GM10266 (cell line): ENCODE measurements around the gene OLFM1.
"Not testable (repeated sequence)": the region's sequence is repeated elsewhere in the genome, so short reads cannot be mapped to it uniquely, and the experiment has no call there.

Experiments used
- DNase-seq: peaks from one replicate; pipeline ENCODE4 v3.0.0; 2012; ENCODE audit errors: extremely low spot score
- TF ChIP-seq, protein P1 (sequence below): IDR thresholded peaks from 2 replicates; pipeline ENCODE4 v1.5.1; 2012; ENCODE audit warnings: mild to moderate bottlenecking, low read depth; ENCODE audit not compliant: control insufficient read depth, insufficient read depth; ENCODE audit errors: missing control alignments

OLFM1 gene

DNA sequence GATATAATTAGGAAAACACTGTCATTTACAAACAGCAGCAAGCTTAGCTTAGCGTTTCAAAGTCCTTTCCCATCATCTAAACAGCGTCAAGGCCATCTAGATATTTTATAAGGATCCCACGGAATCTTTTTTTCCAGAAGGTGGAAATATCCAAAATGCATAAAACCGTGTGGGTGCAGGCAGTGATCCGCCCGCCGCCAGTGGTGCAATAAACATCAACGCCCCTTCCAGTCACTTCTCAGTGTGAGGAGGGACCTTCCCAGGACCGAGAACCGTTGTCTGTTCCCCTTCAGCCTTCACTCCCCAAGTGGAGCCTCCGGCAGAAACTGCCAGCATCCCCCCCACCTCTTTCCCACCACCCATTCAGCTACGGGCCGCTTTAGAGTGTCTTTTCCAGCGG lies 22.9 kb downstream of the OLFM1 start:
- TF ChIP-seq, protein P1, sequence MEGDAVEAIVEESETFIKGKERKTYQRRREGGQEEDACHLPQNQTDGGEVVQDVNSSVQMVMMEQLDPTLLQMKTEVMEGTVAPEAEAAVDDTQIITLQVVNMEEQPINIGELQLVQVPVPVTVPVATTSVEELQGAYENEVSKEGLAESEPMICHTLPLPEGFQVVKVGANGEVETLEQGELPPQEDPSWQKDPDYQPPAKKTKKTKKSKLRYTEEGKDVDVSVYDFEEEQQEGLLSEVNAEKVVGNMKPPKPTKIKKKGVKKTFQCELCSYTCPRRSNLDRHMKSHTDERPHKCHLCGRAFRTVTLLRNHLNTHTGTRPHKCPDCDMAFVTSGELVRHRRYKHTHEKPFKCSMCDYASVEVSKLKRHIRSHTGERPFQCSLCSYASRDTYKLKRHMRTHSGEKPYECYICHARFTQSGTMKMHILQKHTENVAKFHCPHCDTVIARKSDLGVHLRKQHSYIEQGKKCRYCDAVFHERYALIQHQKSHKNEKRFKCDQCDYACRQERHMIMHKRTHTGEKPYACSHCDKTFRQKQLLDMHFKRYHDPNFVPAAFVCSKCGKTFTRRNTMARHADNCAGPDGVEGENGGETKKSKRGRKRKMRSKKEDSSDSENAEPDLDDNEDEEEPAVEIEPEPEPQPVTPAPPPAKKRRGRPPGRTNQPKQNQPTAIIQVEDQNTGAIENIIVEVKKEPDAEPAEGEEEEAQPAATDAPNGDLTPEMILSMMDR, result no peak
- no peak for DNase-seq

DNA sequence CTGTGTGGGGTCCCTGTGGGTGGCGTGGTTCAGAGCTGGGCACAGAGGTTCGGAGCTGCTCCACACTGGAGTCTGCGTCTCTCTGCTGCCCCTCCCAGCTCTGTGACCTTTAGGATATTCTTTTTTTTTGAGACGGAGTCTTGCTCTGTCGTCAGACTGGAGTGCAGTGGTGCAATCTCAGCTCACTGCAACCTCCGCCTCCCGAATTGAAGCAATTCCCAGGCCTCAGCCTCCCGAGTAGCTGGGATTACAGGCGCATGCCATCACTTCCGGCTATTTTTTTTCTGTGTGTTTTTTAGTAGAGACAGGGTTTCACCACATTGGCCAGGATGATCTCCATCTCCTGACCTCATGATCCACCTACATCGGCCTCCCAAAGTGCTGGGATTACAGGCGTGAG lies 24.1 kb downstream of the OLFM1 start:
- DNase-seq, result not testable (repeated sequence)

DNA sequence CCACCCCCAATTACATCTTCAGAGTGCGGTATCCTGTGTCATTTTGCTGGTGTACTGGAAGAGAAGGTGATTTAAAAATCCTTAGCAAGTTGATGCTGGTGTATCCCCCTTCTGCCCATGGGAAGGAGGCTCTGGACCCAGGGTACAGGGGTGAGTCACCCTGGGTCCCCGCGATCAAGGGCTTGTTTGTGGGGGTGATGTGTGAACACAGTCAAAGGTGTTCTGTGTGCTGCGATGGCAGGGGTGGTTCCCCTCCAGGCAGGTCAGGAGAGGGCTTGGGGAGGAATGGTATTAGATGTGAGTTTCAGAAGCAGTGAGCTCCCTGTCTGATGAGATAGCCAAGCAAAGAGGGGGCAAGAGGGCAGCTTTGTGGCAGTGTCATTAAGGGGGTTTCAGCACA lies 28.9 kb downstream of the OLFM1 start:
- no peak for DNase-seq
- TF ChIP-seq, protein P1, result no peak

DNA sequence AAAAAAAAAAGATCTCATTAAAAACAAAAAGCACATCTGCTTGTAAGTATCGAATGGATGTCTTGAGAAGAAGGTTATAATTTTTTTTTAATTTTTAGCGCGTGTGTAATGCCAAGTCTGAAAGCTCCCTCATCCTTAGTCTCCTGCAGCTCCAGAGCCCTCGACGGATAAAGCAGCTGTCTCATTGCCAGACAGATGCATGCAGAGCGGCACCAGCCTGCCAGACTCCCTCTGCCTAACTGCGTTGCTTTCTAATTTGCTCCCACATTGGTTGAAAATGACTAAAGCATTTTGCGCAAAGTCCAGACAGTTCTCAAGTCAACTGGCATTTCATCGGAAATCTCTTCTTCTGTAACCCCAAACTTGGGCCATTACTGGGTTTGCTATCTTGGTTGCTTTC lies 29.4 kb downstream of the OLFM1 start:
- TF ChIP-seq, protein P1, result no peak
- no peak for DNase-seq

DNA sequence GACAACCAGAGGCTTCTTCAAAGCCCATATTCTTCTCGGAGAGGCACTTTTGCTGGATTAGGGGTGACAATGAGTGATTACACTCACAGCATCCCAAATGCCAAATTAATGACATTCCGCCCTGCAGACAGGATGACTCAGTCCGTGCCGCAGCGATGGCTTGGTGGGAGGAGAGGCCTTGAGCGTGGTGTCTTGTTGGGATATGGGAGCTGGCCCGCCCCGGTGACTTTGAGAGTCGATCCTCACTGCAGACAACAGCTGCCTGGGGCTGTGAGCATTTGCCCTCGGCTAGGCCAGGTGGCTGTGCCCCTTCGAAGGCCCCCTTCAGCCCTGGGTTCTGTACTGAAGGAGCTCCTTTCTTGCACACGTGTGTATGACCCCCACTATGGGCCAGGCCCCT lies 29.8 kb downstream of the OLFM1 start:
- DNase-seq, result no peak
- TF ChIP-seq, protein P1, result no peak

DNA sequence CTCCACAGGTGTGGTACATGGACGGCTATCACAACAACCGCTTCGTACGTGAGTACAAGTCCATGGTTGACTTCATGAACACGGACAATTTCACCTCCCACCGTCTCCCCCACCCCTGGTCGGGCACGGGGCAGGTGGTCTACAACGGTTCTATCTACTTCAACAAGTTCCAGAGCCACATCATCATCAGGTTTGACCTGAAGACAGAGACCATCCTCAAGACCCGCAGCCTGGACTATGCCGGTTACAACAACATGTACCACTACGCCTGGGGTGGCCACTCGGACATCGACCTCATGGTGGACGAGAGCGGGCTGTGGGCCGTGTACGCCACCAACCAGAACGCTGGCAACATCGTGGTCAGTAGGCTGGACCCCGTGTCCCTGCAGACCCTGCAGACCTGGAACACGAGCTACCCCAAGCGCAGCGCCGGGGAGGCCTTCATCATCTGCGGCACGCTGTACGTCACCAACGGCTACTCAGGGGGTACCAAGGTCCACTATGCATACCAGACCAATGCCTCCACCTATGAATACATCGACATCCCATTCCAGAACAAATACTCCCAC lies 32.1 kb downstream of the OLFM1 start:
- TF ChIP-seq, protein P1, result no peak
- no peak for DNase-seq

DNA sequence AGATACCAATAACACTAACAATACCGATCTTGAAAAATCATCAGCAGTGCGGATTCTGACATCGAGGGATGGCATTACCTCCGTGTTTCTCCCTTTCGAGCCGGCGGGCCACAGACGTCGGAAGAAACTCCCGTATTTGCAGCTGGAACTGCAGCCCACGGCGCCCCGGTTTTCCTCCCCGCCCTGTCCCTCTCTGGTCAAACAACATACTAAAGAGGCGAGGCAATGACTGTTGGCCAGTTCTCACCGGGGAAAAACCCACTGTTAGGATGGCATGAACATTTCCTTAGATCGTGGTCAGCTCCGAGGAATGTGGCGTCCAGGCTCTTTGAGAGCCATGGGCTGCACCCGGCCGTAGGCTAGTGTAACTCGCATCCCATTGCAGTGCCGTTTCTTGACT lies 32.8 kb downstream of the OLFM1 start:
- TF ChIP-seq, protein P1, result no peak
- DNase-seq, result no peak

DNA sequence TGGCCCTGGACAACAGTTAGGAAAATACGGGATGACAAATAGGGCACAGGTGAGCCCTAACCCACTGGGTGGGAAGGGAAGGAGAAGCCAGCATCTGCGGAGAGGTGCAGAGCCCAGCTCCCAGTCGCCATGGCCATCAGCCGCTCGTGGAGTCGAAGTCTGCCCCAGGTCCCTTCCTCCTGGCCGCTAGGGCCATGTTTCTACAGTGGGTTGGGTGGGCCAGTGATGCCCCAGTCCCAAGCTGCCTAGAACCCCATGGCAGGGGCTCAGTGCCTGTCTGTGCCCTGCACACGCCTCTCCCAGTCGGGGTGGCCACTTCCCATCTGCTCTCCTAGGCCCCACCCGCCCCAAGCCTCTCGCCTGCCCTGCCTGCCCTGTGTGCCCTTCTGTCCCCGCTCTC lies 34.8 kb downstream of the OLFM1 start:
- DNase-seq, result no peak
- TF ChIP-seq, protein P1, result no peak
